IMR-90 (cell line): ENCODE results near the gene MCTP1. TPM values are rescaled to one million over a fixed set of nuclear protein-coding genes. Genes with fewer than 3 reads are reported as not detected.

ENCODE experiments used
- ATAC-seq: fragments of 200-7000 bp; cut with Tn5 transposase; 2 replicates; pipeline ENCODE4 v1.9.1; 2020; ENCODE audit warnings: low read depth, mild to moderate bottlenecking, moderate library complexity
- BruUV-seq: library from RNA; stranded (reverse); fragments of 400-500 nt; replicated peaks from 2 replicates; lab custom pipeline; 2021; lab: Mats Ljungman, UMichigan
- CTCF ChIA-PET: fragments of 300-600 bp; formaldehyde crosslinking; extraction: SDS; loops from one replicate; lab custom pipeline; 2021; ENCODE audit warnings: antibody characterized with exemption; lab: Yijun Ruan, JAX
- POLR2A ChIA-PET: fragments of 300-600 bp; sonication (Branson Sonifier 250); formaldehyde crosslinking; loops from one replicate; lab custom pipeline; 2022; ENCODE audit warnings: antibody characterized with exemption; ENCODE audit not compliant: unreplicated experiment; lab: Charles Lee
- DNase-seq: peaks from one replicate; pipeline ENCODE4 v3.0.0; 2013
- H2AFZ ChIP-seq: replicated peaks from 2 replicates; pipeline ENCODE3; 2013; ENCODE audit warnings: low read length, mild to moderate bottlenecking; ENCODE audit not compliant: poor library complexity
- H2AK5ac ChIP-seq: 2 replicates; pipeline ENCODE4 v1.6.1; 2013; ENCODE audit warnings: low read depth, low read length, inconsistent platforms
- H2AK9ac ChIP-seq: replicated peaks from 2 replicates; pipeline ENCODE3; 2013; ENCODE audit warnings: mild to moderate bottlenecking, low read depth, low read length, moderate library complexity; ENCODE audit not compliant: poor library complexity
- H2BK120ac ChIP-seq: 2 replicates; pipeline ENCODE4 v1.6.1; 2013; ENCODE audit warnings: low read depth, low read length, inconsistent platforms
- H2BK15ac ChIP-seq: 3 replicates; pipeline ENCODE4 v1.6.1; 2013; ENCODE audit warnings: low read depth, low read length, inconsistent platforms
- H2BK20ac ChIP-seq: 2 replicates; pipeline ENCODE4 v1.6.1; 2013; ENCODE audit warnings: low read depth, mild to moderate bottlenecking, inconsistent platforms, low read length, moderate library complexity
- H2BK5ac ChIP-seq: 2 replicates; pipeline ENCODE4 v1.6.1; 2013; ENCODE audit warnings: mild to moderate bottlenecking, low read depth, low read length, inconsistent platforms; ENCODE audit not compliant: poor library complexity, severe bottlenecking
- H3K14ac ChIP-seq: replicated peaks from 2 replicates; pipeline ENCODE4 v1.6.1; 2013; ENCODE audit warnings: low read depth, low read length, inconsistent platforms
- H3K18ac ChIP-seq: 2 replicates; pipeline ENCODE4 v1.6.1; 2013; ENCODE audit warnings: low read depth, low read length, control low read depth
- H3K23ac ChIP-seq: 2 replicates; pipeline ENCODE4 v1.6.1; 2013; ENCODE audit warnings: low read depth, low read length, inconsistent platforms
- H3K27ac ChIP-seq: 2 replicates; pipeline ENCODE4 v1.5.1; 2013; ENCODE audit warnings: mild to moderate bottlenecking, control low read depth, low read length; ENCODE audit not compliant: insufficient read depth
- H3K27me3 ChIP-seq: 2 replicates; pipeline ENCODE4 v1.6.1; 2013; ENCODE audit warnings: low read length; ENCODE audit not compliant: control insufficient read depth, insufficient read depth
- H3K36me3 ChIP-seq: 2 replicates; pipeline ENCODE4 v1.6.1; 2013; ENCODE audit warnings: low read length, mixed read lengths; ENCODE audit not compliant: control insufficient read depth, insufficient read depth
- H3K4ac ChIP-seq: 2 replicates; pipeline ENCODE4 v1.6.1; 2013; ENCODE audit warnings: low read depth, low read length, inconsistent platforms
- H3K4me1 ChIP-seq: 2 replicates; pipeline ENCODE4 v1.6.1; 2013; ENCODE audit warnings: low read length, mixed read lengths; ENCODE audit not compliant: control insufficient read depth, insufficient read depth
- H3K4me2 ChIP-seq: 2 replicates; pipeline ENCODE4 v1.6.1; 2013; ENCODE audit warnings: low read depth, mild to moderate bottlenecking, control low read depth, low read length, moderate library complexity
- H3K4me3 ChIP-seq: 2 replicates; pipeline ENCODE4 v1.5.1; 2013; ENCODE audit warnings: low read depth, mild to moderate bottlenecking, control low read depth, low read length, moderate library complexity; ENCODE audit not compliant: insufficient read depth
- H3K56ac ChIP-seq: 2 replicates; pipeline ENCODE4 v1.6.1; 2013; ENCODE audit warnings: low read length, inconsistent platforms; ENCODE audit not compliant: insufficient read depth; ENCODE audit errors: extremely low read depth
- H3K79me1 ChIP-seq, 2 experiments: 2 replicates each; pipeline ENCODE4 v1.6.1; 2013; ENCODE audit warnings: low read length in 2 of 2, inconsistent platforms in 1 of 2, low read depth in 1 of 2
- H3K9ac ChIP-seq: 2 replicates; pipeline ENCODE4 v1.6.1; 2013; ENCODE audit warnings: low read depth, low read length, control low read depth
- H3K9me1 ChIP-seq: 2 replicates; pipeline ENCODE4 v1.6.1; 2013; ENCODE audit warnings: low read length, inconsistent platforms; ENCODE audit not compliant: insufficient read depth
- H3K9me3 ChIP-seq: 2 replicates; pipeline ENCODE4 v1.6.1; 2013; ENCODE audit warnings: low read length; ENCODE audit not compliant: control insufficient read depth, insufficient read depth
- H4K20me1 ChIP-seq: 2 replicates; pipeline ENCODE4 v1.6.1; 2013; ENCODE audit warnings: low read length, inconsistent platforms; ENCODE audit not compliant: insufficient read depth
- H4K5ac ChIP-seq: 2 replicates; pipeline ENCODE4 v1.6.1; 2013; ENCODE audit warnings: mild to moderate bottlenecking, low read depth, low read length, control low read depth
- H4K8ac ChIP-seq, 2 experiments: 2 replicates each; pipeline ENCODE4 v1.6.1; 2013; ENCODE audit warnings: low read depth in 2 of 2, low read length in 2 of 2, control low read depth in 1 of 2, inconsistent platforms in 1 of 2
- H4K91ac ChIP-seq: 2 replicates; pipeline ENCODE4 v1.6.1; 2013; ENCODE audit warnings: low read depth, low read length, inconsistent platforms; ENCODE audit not compliant: insufficient read depth
- BHLHE40 ChIP-seq: fragments of 150-350 bp; IDR thresholded peaks from 2 replicates; pipeline ENCODE4 v1.6.1; 2016; ENCODE audit warnings: mild to moderate bottlenecking, low read depth, low read length
- CHD1 ChIP-seq: IDR thresholded peaks from 2 replicates; pipeline ENCODE4 v1.6.1; 2012; ENCODE audit warnings: low read depth, low read length, improper control_type of control experiment
- FOS ChIP-seq: fragments of 150-350 bp; IDR thresholded peaks from 2 replicates; pipeline ENCODE4 v1.6.1; 2016; ENCODE audit warnings: low read depth, low read length
- NFE2L2 ChIP-seq: fragments of 150-350 bp; IDR thresholded peaks from 2 replicates; pipeline ENCODE4 v1.6.1; 2016; ENCODE audit warnings: low read depth, mild to moderate bottlenecking, low read length
- POLR2A ChIP-seq: IDR thresholded peaks from 2 replicates; pipeline ENCODE4 v1.6.1; 2012; ENCODE audit warnings: mild to moderate bottlenecking, low read depth, low read length
- RAD21 ChIP-seq: IDR thresholded peaks from 2 replicates; pipeline ENCODE4 v1.6.1; 2012; ENCODE audit warnings: low read length, improper control_type of control experiment
- RCOR1 ChIP-seq: IDR thresholded peaks from 2 replicates; pipeline ENCODE4 v1.6.1; 2012; ENCODE audit warnings: mild to moderate bottlenecking, low read length, improper control_type of control experiment; ENCODE audit not compliant: insufficient replicate concordance
- USF2 ChIP-seq: fragments of 150-350 bp; IDR thresholded peaks from 2 replicates; pipeline ENCODE4 v1.6.1; 2017; ENCODE audit warnings: mild to moderate bottlenecking, antibody characterized with exemption, low read length, low read depth
- WGBS, 2 experiments: methylation state at CpG; one replicate each; pipeline versions ENCODE4 v1.1.5 to v1.1.7; 2013; ENCODE audit warnings: missing lambda C conversion rate in 2 of 2; ENCODE audit not compliant: insufficient read length in 1 of 2; ENCODE audit errors: extremely low coverage in 2 of 2; 5-methylcytosine and 5-hydroxymethylcytosine counted together
- dilution Hi-C: fragments of 300-500 bp; cut with HindIII; formaldehyde crosslinking; loops from one replicate; pipeline ENCODE4 v1.14.3; 2018; ENCODE audit warnings: low sequenced_read_pairs; ENCODE audit not compliant: unreplicated experiment
- in situ Hi-C: fragments of 300-500 bp; cut with MboI; formaldehyde crosslinking; loops from 3 replicates; pipeline ENCODE4 v1.14.3; 2019; ENCODE audit warnings: low sequenced_read_pairs, inconsistent platforms, mixed read lengths
- intact Hi-C: fragments of 100-400 bp; cut with micrococcal nuclease; formaldehyde crosslinking; loops from 2 replicates; pipeline ENCODE4 v1.10.0; 2022
- polyA plus RNA-seq, 3 experiments: library from polyadenylated mRNA; depleted of rRNA; stranded (reverse); fragments of >200 nt; gene quantifications; 2 replicates each; pipeline ENCODE4 v1.2.3, GENCODE V29; 2012; ENCODE audit warnings: low replicate concordance in 1 of 3
- total RNA-seq: library from RNA; depleted of rRNA; stranded (reverse); fragments of >200 nt; gene quantifications from 2 replicates; pipeline ENCODE4 v1.2.3, GENCODE V29; 2012
- TF ChIP-seq, protein P1 (sequence below): conservative IDR thresholded peaks from 2 replicates; pipeline ENCODE4 v1.5.1; 2012; ENCODE audit warnings: mild to moderate bottlenecking, low read depth, low read length, improper control_type of control experiment

Gene MCTP1
- total and polyA plus RNA-seq, 2 of the 4 experiments (the other 2 are of a cell fraction), result 0.21 TPM; not detected in 1

DNA sequence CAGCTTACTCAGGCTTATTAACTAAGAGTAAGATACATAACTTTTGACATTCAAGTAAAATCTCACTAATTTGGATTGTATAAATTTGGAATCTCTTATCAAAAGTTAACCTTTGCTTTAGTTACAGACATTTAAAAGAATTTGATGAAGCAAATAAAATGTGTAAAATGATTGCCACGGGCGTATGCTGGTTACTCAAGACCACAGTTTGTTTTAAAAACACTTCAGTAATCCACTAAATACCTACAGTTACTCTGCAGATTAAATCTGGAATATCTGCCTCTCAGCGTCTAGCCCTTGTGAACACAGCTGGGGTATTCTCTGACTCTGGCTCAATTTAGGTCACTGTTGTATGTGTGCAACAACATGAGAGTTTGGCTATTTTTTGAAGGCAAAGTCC is 143.8 kb downstream of the MCTP1 start:
- Histone ChIP-seq H2BK20ac (no peak overlapping the region), H2BK5ac (no peak overlapping the region), H3K79me1 (no peaks in the 10 kb centered on the region), H3K9me3 (no peaks in the 10 kb centered on the region), H3K27me3 (no peaks in the 10 kb centered on the region), H3K9me1 (no peaks in the 10 kb centered on the region), H3K9ac (no peak overlapping the region), H2BK15ac (no peak overlapping the region), H3K4me2 (no peak overlapping the region), H3K4ac (no peak overlapping the region), H3K56ac (no peak overlapping the region), H4K20me1 (no peaks in the 10 kb centered on the region), H3K23ac (no peak overlapping the region), H2AFZ (no peak overlapping the region), H2AK9ac (no peak overlapping the region), H4K5ac (no peak overlapping the region), H3K18ac (no peak overlapping the region), H3K27ac (no peak overlapping the region), H3K4me3 (no peak overlapping the region), H4K91ac (no peak overlapping the region), H4K8ac (no peak overlapping the region), H3K4me1 (no peaks in the 10 kb centered on the region), H3K36me3 (no peaks in the 10 kb centered on the region), H2AK5ac (no peak overlapping the region), H2BK120ac (no peak overlapping the region), H3K14ac (no peak overlapping the region)
- WGBS, 2 experiments, result no CpG with 5 or more reads among the region's 3 CpGs
- ChIA-PET CTCF (no interaction called here), POLR2A (no interaction called here)
- ATAC-seq, result no peak
- no peak for DNase-seq
- BruUV-seq, result no TSS peak
- TF ChIP-seq, protein P1, sequence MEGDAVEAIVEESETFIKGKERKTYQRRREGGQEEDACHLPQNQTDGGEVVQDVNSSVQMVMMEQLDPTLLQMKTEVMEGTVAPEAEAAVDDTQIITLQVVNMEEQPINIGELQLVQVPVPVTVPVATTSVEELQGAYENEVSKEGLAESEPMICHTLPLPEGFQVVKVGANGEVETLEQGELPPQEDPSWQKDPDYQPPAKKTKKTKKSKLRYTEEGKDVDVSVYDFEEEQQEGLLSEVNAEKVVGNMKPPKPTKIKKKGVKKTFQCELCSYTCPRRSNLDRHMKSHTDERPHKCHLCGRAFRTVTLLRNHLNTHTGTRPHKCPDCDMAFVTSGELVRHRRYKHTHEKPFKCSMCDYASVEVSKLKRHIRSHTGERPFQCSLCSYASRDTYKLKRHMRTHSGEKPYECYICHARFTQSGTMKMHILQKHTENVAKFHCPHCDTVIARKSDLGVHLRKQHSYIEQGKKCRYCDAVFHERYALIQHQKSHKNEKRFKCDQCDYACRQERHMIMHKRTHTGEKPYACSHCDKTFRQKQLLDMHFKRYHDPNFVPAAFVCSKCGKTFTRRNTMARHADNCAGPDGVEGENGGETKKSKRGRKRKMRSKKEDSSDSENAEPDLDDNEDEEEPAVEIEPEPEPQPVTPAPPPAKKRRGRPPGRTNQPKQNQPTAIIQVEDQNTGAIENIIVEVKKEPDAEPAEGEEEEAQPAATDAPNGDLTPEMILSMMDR, result no peak
- TF ChIP-seq RCOR1 (no peak), CHD1 (no peak), NFE2L2 (no peak), FOS (no peak), BHLHE40 (no peak), RAD21 (no peak), POLR2A (no peak), USF2 (no peak)
- dilution Hi-C loops, result no loop called here
- in situ Hi-C loops, result no loop called here
- intact Hi-C loops, result no loop called here
